ENCODE measurements around the gene PIKFYVE.

Gene PIKFYVE

GRCh38 chr2:208304157-208304556, 38.1 kb downstream of the PIKFYVE start:
- Mint-ChIP-seq H3K36me3 (peaks cover 38% of the 10 kb centered on the region), H3K9me3 (no peaks in the 10 kb centered on the region), H3K4me3 (no peak overlapping the region), H3K27me3 (no peaks in the 10 kb centered on the region), H3K4me1 (no peaks in the 10 kb centered on the region), H3K27ac (no peak overlapping the region)
- DNase-seq (ENCODE audit: low spot score in 2 of 2), result no peak
- no peak for ATAC-seq (ENCODE audit: low read depth)

GRCh38 chr2:208304695-208305094, 38.6 kb downstream of the PIKFYVE start:
- Mint-ChIP-seq H3K4me3 (no peak overlapping the region), H3K36me3 (peaks cover 40% of the 10 kb centered on the region), H3K27me3 (no peaks in the 10 kb centered on the region), H3K27ac (peak overlapping the region; percentile 32), H3K4me1 (peaks cover 4% of the 10 kb centered on the region), H3K9me3 (no peaks in the 10 kb centered on the region)
- no peak for ATAC-seq (ENCODE audit: low read depth)
- DNase-seq (ENCODE audit: low spot score in 2 of 2), result no peak

GRCh38 chr2:208306291-208306690, 40.2 kb downstream of the PIKFYVE start:
- no peak for DNase-seq (ENCODE audit: low spot score in 2 of 2)
- Mint-ChIP-seq H3K9me3 (no peaks in the 10 kb centered on the region), H3K4me3 (no peak overlapping the region), H3K36me3 (peaks cover 30% of the 10 kb centered on the region), H3K27ac (peak overlapping the region; percentile 60), H3K4me1 (peaks cover 12% of the 10 kb centered on the region), H3K27me3 (no peaks in the 10 kb centered on the region)
- ATAC-seq (ENCODE audit: low read depth), result no peak

- peaks cover 19% of the 10 kb centered on the region for H3K36me3 Mint-ChIP-seq
- DNase-seq (ENCODE audit: low spot score in 2 of 2), result peak in 1 of 2 donors; percentile 40
- ATAC-seq (ENCODE audit: low read depth), result peak; percentile 81
- H3K9me3 Mint-ChIP-seq, result no peaks in the 10 kb centered on the region
- no peaks in the 10 kb centered on the region for H3K27me3 Mint-ChIP-seq
- H3K4me1 Mint-ChIP-seq, result peaks cover 23% of the 10 kb centered on the region
- peak overlapping the region; percentile 96 for H3K27ac Mint-ChIP-seq
- H3K4me3 Mint-ChIP-seq, result peak overlapping the region; percentile 93
These were observed 45.3 kb downstream of the PIKFYVE start for GRCh38 chr2:208311321-208311720.

- no peak for DNase-seq (ENCODE audit: low spot score in 2 of 2)
- H3K9me3 Mint-ChIP-seq, result no peaks in the 10 kb centered on the region
- peaks cover 22% of the 10 kb centered on the region for H3K36me3 Mint-ChIP-seq
- H3K27me3 Mint-ChIP-seq, result no peaks in the 10 kb centered on the region
- H3K4me3 Mint-ChIP-seq, result peak overlapping the region; percentile 93
- peak overlapping the region; percentile 96 for H3K27ac Mint-ChIP-seq
- H3K4me1 Mint-ChIP-seq, result peaks cover 24% of the 10 kb centered on the region
- ATAC-seq (ENCODE audit: low read depth), result peak; percentile 64
These were observed 45.9 kb downstream of the PIKFYVE start for GRCh38 chr2:208311954-208312353.

GRCh38 chr2:208315081-208315788, 49.2 kb downstream of the PIKFYVE start:
- ATAC-seq (ENCODE audit: low read depth) (peak; percentile 36), DNase-seq (ENCODE audit: low spot score in 2 of 2) (no peak)
- H3K4me3 Mint-ChIP-seq, result peak overlapping the region; percentile 81
- H3K27ac Mint-ChIP-seq, result peak overlapping the region; percentile 95
- peaks cover 37% of the 10 kb centered on the region for H3K4me1 Mint-ChIP-seq
- H3K27me3 Mint-ChIP-seq, result no peaks in the 10 kb centered on the region
- peaks cover 21% of the 10 kb centered on the region for H3K36me3 Mint-ChIP-seq
- no peaks in the 10 kb centered on the region for H3K9me3 Mint-ChIP-seq

GRCh38 chr2:208318127-208318526, 52.1 kb downstream of the PIKFYVE start:
- H3K4me3 Mint-ChIP-seq, result peak overlapping the region; percentile 63
- DNase-seq (ENCODE audit: low spot score in 2 of 2), result no peak
- H3K27me3 Mint-ChIP-seq, result no peaks in the 10 kb centered on the region
- H3K27ac Mint-ChIP-seq, result peak overlapping the region; percentile 49
- H3K9me3 Mint-ChIP-seq, result no peaks in the 10 kb centered on the region
- peaks cover 23% of the 10 kb centered on the region for H3K36me3 Mint-ChIP-seq
- no peak for ATAC-seq (ENCODE audit: low read depth)
- H3K4me1 Mint-ChIP-seq, result peaks cover 34% of the 10 kb centered on the region

- Mint-ChIP-seq H3K27ac (peak overlapping the region; percentile 49), H3K4me1 (peaks cover 36% of the 10 kb centered on the region), H3K36me3 (peaks cover 33% of the 10 kb centered on the region), H3K4me3 (peak overlapping the region; percentile 64), H3K9me3 (no peaks in the 10 kb centered on the region), H3K27me3 (no peaks in the 10 kb centered on the region)
- DNase-seq (ENCODE audit: low spot score in 2 of 2), result no peak
- ATAC-seq (ENCODE audit: low read depth), result no peak
These were observed 53.3 kb downstream of the PIKFYVE start for GRCh38 chr2:208319391-208319790.

- Mint-ChIP-seq H3K36me3 (peaks cover 38% of the 10 kb centered on the region), H3K4me3 (peak overlapping the region; percentile 77), H3K4me1 (peaks cover 31% of the 10 kb centered on the region), H3K27ac (peak overlapping the region; percentile 53), H3K9me3 (no peaks in the 10 kb centered on the region), H3K27me3 (no peaks in the 10 kb centered on the region)
- ATAC-seq (ENCODE audit: low read depth) (peak; percentile 95), DNase-seq (ENCODE audit: low spot score in 2 of 2) (peak; percentile 26 to 44)
These were observed 54.6 kb downstream of the PIKFYVE start for GRCh38 chr2:208320686-208321085.

- Mint-ChIP-seq H3K4me3 (no peak overlapping the region), H3K27ac (peak overlapping the region; percentile 10), H3K36me3 (peaks cover 52% of the 10 kb centered on the region), H3K9me3 (no peaks in the 10 kb centered on the region), H3K4me1 (peaks cover 17% of the 10 kb centered on the region), H3K27me3 (no peaks in the 10 kb centered on the region)
- DNase-seq (ENCODE audit: low spot score in 2 of 2) (no peak), ATAC-seq (ENCODE audit: low read depth) (no peak)
These were observed 60.0 kb downstream of the PIKFYVE start for GRCh38 chr2:208326016-208326415.

GRCh38 chr2:208329485-208329884, 63.4 kb downstream of the PIKFYVE start:
- DNase-seq (ENCODE audit: low spot score in 2 of 2) (no peak), ATAC-seq (ENCODE audit: low read depth) (no peak)
- peaks cover 43% of the 10 kb centered on the region for H3K36me3 Mint-ChIP-seq
- H3K4me3 Mint-ChIP-seq, result no peak overlapping the region
- H3K4me1 Mint-ChIP-seq, result peaks cover 14% of the 10 kb centered on the region
- no peaks in the 10 kb centered on the region for H3K9me3 Mint-ChIP-seq
- H3K27me3 Mint-ChIP-seq, result no peaks in the 10 kb centered on the region
- peak overlapping the region; percentile 62 for H3K27ac Mint-ChIP-seq

- Mint-ChIP-seq H3K27me3 (no peaks in the 10 kb centered on the region), H3K36me3 (peaks cover 25% of the 10 kb centered on the region), H3K9me3 (no peaks in the 10 kb centered on the region), H3K4me3 (no peak overlapping the region), H3K27ac (peak overlapping the region; percentile 79), H3K4me1 (peaks cover 6% of the 10 kb centered on the region)
- ATAC-seq (ENCODE audit: low read depth), result no peak
- DNase-seq (ENCODE audit: low spot score in 2 of 2), result no peak
These were observed 68.2 kb downstream of the PIKFYVE start for GRCh38 chr2:208334230-208334629.

GRCh38 chr2:208346756-208347155, 80.7 kb downstream of the PIKFYVE start:
- DNase-seq (ENCODE audit: low spot score in 2 of 2) (no peak), ATAC-seq (ENCODE audit: low read depth) (no peak)
- H3K27ac Mint-ChIP-seq, result no peak overlapping the region
- H3K4me3 Mint-ChIP-seq, result no peak overlapping the region
- no peaks in the 10 kb centered on the region for H3K4me1 Mint-ChIP-seq
- no peaks in the 10 kb centered on the region for H3K27me3 Mint-ChIP-seq
- no peaks in the 10 kb centered on the region for H3K9me3 Mint-ChIP-seq
- peaks cover 30% of the 10 kb centered on the region for H3K36me3 Mint-ChIP-seq

GRCh38 chr2:208350610-208351009, 84.6 kb downstream of the PIKFYVE start:
- H3K36me3 Mint-ChIP-seq, result peaks cover 42% of the 10 kb centered on the region
- H3K27ac Mint-ChIP-seq, result no peak overlapping the region
- H3K4me3 Mint-ChIP-seq, result no peak overlapping the region

More at GRCh38 chr2:208350610-208351009, 84.6 kb downstream of the PIKFYVE start:
- DNase-seq (ENCODE audit: low spot score in 2 of 2), result no peak
- H3K27me3 Mint-ChIP-seq, result no peaks in the 10 kb centered on the region
- H3K9me3 Mint-ChIP-seq, result no peaks in the 10 kb centered on the region
- no peak for ATAC-seq (ENCODE audit: low read depth)
- H3K4me1 Mint-ChIP-seq, result no peaks in the 10 kb centered on the region
